ENCODE data around the gene VSIG10L2.

VSIG10L2 gene

GRCh38 chr11:125921042-125921441, 24.8 kb upstream of the VSIG10L2 start:
- Histone ChIP-seq H3K4me3 (ENCODE audit: low read depth, low read length) (no peak overlapping the region), H3K9ac (ENCODE audit: low read depth, low read length) (no peak overlapping the region), H3K27me3 (ENCODE audit: control insufficient read depth, insufficient read depth, low read length) (no peaks in the 10 kb centered on the region), H3K4me1 (ENCODE audit: control insufficient read depth, insufficient read depth, low read length) (peaks cover 2% of the 10 kb centered on the region), H3K36me3 (ENCODE audit: control insufficient read depth, insufficient read depth, low read length) (peaks cover 2% of the 10 kb centered on the region), H3K9me3 (ENCODE audit: control insufficient read depth, insufficient read depth, low read length) (no peaks in the 10 kb centered on the region)

- H3K9ac ChIP-seq (ENCODE audit: low read depth, low read length) = no peak overlapping the region
- no peaks in the 10 kb centered on the region for H3K9me3 ChIP-seq (ENCODE audit: control insufficient read depth, insufficient read depth, low read length)
- H3K36me3 ChIP-seq (ENCODE audit: control insufficient read depth, insufficient read depth, low read length) = peaks cover 2% of the 10 kb centered on the region
- H3K27me3 ChIP-seq (ENCODE audit: control insufficient read depth, insufficient read depth, low read length) = no peaks in the 10 kb centered on the region
- H3K4me1 ChIP-seq (ENCODE audit: control insufficient read depth, insufficient read depth, low read length) = peaks cover 2% of the 10 kb centered on the region
- H3K4me3 ChIP-seq (ENCODE audit: low read depth, low read length) = no peak overlapping the region
These were observed 23.7 kb upstream of the VSIG10L2 start for GRCh38 chr11:125922156-125922555.

- H3K9ac ChIP-seq (ENCODE audit: low read depth, low read length) = no peak overlapping the region
- no peaks in the 10 kb centered on the region for H3K9me3 ChIP-seq (ENCODE audit: control insufficient read depth, insufficient read depth, low read length)
- H3K4me1 ChIP-seq (ENCODE audit: control insufficient read depth, insufficient read depth, low read length) = peaks cover 2% of the 10 kb centered on the region
- no peaks in the 10 kb centered on the region for H3K27me3 ChIP-seq (ENCODE audit: control insufficient read depth, insufficient read depth, low read length)
- peaks cover 2% of the 10 kb centered on the region for H3K36me3 ChIP-seq (ENCODE audit: control insufficient read depth, insufficient read depth, low read length)
- H3K4me3 ChIP-seq (ENCODE audit: low read depth, low read length) = no peak overlapping the region
These were observed 22.7 kb upstream of the VSIG10L2 start for GRCh38 chr11:125923012-125923579.

DNA sequence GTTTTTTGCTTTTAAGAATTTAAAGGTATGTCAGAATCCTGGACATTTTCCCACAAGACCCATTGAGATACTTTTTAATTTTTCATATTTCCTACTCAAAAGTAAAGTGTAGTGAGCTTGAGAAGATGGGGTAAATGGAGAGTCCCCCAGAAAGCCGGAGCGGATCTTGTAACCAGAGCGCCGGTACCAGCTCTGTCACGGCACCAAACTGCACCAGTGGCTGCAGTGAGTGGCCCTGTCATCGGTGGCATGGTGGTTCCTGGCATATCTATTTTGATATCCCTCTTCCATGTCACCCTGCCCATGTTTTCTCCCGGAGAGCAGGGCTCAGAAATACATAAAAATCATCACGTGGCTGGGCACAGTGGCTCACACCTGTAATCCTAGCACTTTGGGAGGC, 22.2 kb upstream of the VSIG10L2 start:
- peaks cover 2% of the 10 kb centered on the region for H3K36me3 ChIP-seq (ENCODE audit: control insufficient read depth, insufficient read depth, low read length)
- H3K4me1 ChIP-seq (ENCODE audit: control insufficient read depth, insufficient read depth, low read length) = peaks cover 2% of the 10 kb centered on the region
- no peak overlapping the region for H3K4me3 ChIP-seq (ENCODE audit: low read depth, low read length)

GRCh38 chr11:125924384-125925007, 21.3 kb upstream of the VSIG10L2 start:
- Histone ChIP-seq H3K9me3 (ENCODE audit: control insufficient read depth, insufficient read depth, low read length) (no peaks in the 10 kb centered on the region), H3K4me1 (ENCODE audit: control insufficient read depth, insufficient read depth, low read length) (peaks cover 2% of the 10 kb centered on the region), H3K36me3 (ENCODE audit: control insufficient read depth, insufficient read depth, low read length) (peaks cover 2% of the 10 kb centered on the region), H3K4me3 (ENCODE audit: low read depth, low read length) (no peak overlapping the region), H3K27me3 (ENCODE audit: control insufficient read depth, insufficient read depth, low read length) (no peaks in the 10 kb centered on the region), H3K9ac (ENCODE audit: low read depth, low read length) (no peak overlapping the region)

More for the DNA sequence above, 22.2 kb upstream of the VSIG10L2 start:
- Histone ChIP-seq H3K9me3 (ENCODE audit: control insufficient read depth, insufficient read depth, low read length) (no peaks in the 10 kb centered on the region), H3K9ac (ENCODE audit: low read depth, low read length) (no peak overlapping the region), H3K27me3 (ENCODE audit: control insufficient read depth, insufficient read depth, low read length) (no peaks in the 10 kb centered on the region)

- H3K9ac ChIP-seq (ENCODE audit: low read depth, low read length) = no peak overlapping the region
- H3K36me3 ChIP-seq (ENCODE audit: control insufficient read depth, insufficient read depth, low read length) = peaks cover 2% of the 10 kb centered on the region
- H3K9me3 ChIP-seq (ENCODE audit: control insufficient read depth, insufficient read depth, low read length) = no peaks in the 10 kb centered on the region
- H3K27me3 ChIP-seq (ENCODE audit: control insufficient read depth, insufficient read depth, low read length) = no peaks in the 10 kb centered on the region
- H3K4me3 ChIP-seq (ENCODE audit: low read depth, low read length) = no peak overlapping the region
- peaks cover 2% of the 10 kb centered on the region for H3K4me1 ChIP-seq (ENCODE audit: control insufficient read depth, insufficient read depth, low read length)
These were observed 20.6 kb upstream of the VSIG10L2 start for GRCh38 chr11:125925247-125925740.

DNA sequence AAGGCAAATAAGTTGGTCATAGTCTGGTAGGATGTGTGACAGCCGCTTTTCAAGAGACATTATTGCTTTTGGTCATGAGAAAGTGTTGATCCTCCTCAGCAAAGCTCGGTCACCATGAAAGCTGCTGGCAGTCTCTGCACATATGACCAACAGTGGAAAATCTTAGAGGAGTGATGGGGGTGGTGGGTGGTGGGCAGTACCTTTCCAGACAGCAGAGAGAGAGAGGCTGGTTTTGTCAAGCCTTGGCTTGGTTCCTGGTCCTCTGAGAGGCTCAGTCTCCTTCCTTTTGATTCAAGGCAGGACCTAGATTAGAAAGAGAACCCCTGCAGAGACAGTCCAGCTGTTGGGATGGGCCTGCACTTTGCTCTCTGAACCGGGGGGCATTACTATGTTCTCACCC, 20.0 kb upstream of the VSIG10L2 start:
- Histone ChIP-seq H3K4me1 (ENCODE audit: control insufficient read depth, insufficient read depth, low read length) (peaks cover 2% of the 10 kb centered on the region), H3K9me3 (ENCODE audit: control insufficient read depth, insufficient read depth, low read length) (no peaks in the 10 kb centered on the region), H3K9ac (ENCODE audit: low read depth, low read length) (no peak overlapping the region), H3K4me3 (ENCODE audit: low read depth, low read length) (no peak overlapping the region), H3K36me3 (ENCODE audit: control insufficient read depth, insufficient read depth, low read length) (no peaks in the 10 kb centered on the region), H3K27me3 (ENCODE audit: control insufficient read depth, insufficient read depth, low read length) (no peaks in the 10 kb centered on the region)

- H3K4me3 ChIP-seq (ENCODE audit: low read depth, low read length) = no peak overlapping the region
- H3K4me1 ChIP-seq (ENCODE audit: control insufficient read depth, insufficient read depth, low read length) = peaks cover 2% of the 10 kb centered on the region
- no peaks in the 10 kb centered on the region for H3K9me3 ChIP-seq (ENCODE audit: control insufficient read depth, insufficient read depth, low read length)
- no peaks in the 10 kb centered on the region for H3K36me3 ChIP-seq (ENCODE audit: control insufficient read depth, insufficient read depth, low read length)
- H3K9ac ChIP-seq (ENCODE audit: low read depth, low read length) = no peak overlapping the region
- no peaks in the 10 kb centered on the region for H3K27me3 ChIP-seq (ENCODE audit: control insufficient read depth, insufficient read depth, low read length)
These were observed 19.2 kb upstream of the VSIG10L2 start for GRCh38 chr11:125926682-125927081.

- Histone ChIP-seq H3K9me3 (ENCODE audit: control insufficient read depth, insufficient read depth, low read length) (no peaks in the 10 kb centered on the region), H3K4me3 (ENCODE audit: low read depth, low read length) (no peak overlapping the region), H3K27me3 (ENCODE audit: control insufficient read depth, insufficient read depth, low read length) (no peaks in the 10 kb centered on the region), H3K36me3 (ENCODE audit: control insufficient read depth, insufficient read depth, low read length) (no peaks in the 10 kb centered on the region), H3K9ac (ENCODE audit: low read depth, low read length) (no peak overlapping the region), H3K4me1 (ENCODE audit: control insufficient read depth, insufficient read depth, low read length) (peaks cover 11% of the 10 kb centered on the region)
These were observed 16.3 kb upstream of the VSIG10L2 start for GRCh38 chr11:125929445-125930075.

- Histone ChIP-seq H3K4me1 (ENCODE audit: control insufficient read depth, insufficient read depth, low read length) (peaks cover 11% of the 10 kb centered on the region), H3K27me3 (ENCODE audit: control insufficient read depth, insufficient read depth, low read length) (no peaks in the 10 kb centered on the region), H3K4me3 (ENCODE audit: low read depth, low read length) (no peak overlapping the region)
These were observed 15.8 kb upstream of the VSIG10L2 start for GRCh38 chr11:125930076-125930450.

GRCh38 chr11:125931116-125931515, 14.7 kb upstream of the VSIG10L2 start:
- H3K4me1 ChIP-seq (ENCODE audit: control insufficient read depth, insufficient read depth, low read length) = peaks cover 9% of the 10 kb centered on the region
- H3K36me3 ChIP-seq (ENCODE audit: control insufficient read depth, insufficient read depth, low read length) = no peaks in the 10 kb centered on the region
- H3K9me3 ChIP-seq (ENCODE audit: control insufficient read depth, insufficient read depth, low read length) = no peaks in the 10 kb centered on the region
- no peak overlapping the region for H3K9ac ChIP-seq (ENCODE audit: low read depth, low read length)
- no peaks in the 10 kb centered on the region for H3K27me3 ChIP-seq (ENCODE audit: control insufficient read depth, insufficient read depth, low read length)
- no peak overlapping the region for H3K4me3 ChIP-seq (ENCODE audit: low read depth, low read length)

More at GRCh38 chr11:125930076-125930450, 15.8 kb upstream of the VSIG10L2 start:
- Histone ChIP-seq H3K36me3 (ENCODE audit: control insufficient read depth, insufficient read depth, low read length) (no peaks in the 10 kb centered on the region), H3K9ac (ENCODE audit: low read depth, low read length) (no peak overlapping the region), H3K9me3 (ENCODE audit: control insufficient read depth, insufficient read depth, low read length) (no peaks in the 10 kb centered on the region)

DNA sequence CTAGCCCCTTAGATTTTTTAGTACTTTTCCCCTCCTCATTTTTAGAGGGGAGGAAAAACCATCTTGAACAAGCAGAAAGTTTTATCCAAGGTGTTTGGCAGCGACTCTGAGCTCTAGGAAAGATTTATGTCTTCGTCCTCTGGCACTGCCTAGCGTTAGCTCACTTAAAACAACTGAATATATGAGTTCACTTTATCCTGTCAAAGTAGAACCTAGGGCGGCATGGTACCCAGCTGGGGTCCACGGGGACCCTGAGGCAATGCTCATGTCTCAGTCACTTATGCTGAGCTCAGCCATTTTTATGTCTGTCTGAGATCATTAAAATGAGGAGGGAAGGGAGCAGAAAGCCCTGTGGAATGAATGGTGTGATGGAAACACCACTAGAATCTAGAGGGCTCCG, 14.2 kb upstream of the VSIG10L2 start:
- Histone ChIP-seq H3K36me3 (ENCODE audit: control insufficient read depth, insufficient read depth, low read length) (no peaks in the 10 kb centered on the region), H3K9me3 (ENCODE audit: control insufficient read depth, insufficient read depth, low read length) (no peaks in the 10 kb centered on the region), H3K9ac (ENCODE audit: low read depth, low read length) (no peak overlapping the region), H3K4me1 (ENCODE audit: control insufficient read depth, insufficient read depth, low read length) (peaks cover 9% of the 10 kb centered on the region), H3K4me3 (ENCODE audit: low read depth, low read length) (no peak overlapping the region), H3K27me3 (ENCODE audit: control insufficient read depth, insufficient read depth, low read length) (no peaks in the 10 kb centered on the region)
